Skin epidermis (tissue), 12 donors: Measurements from ENCODE around the gene ADGRV1.

Source experiments
- H3K27ac ChIP-seq, 21 experiments: fragments of 200-600 bp; sonication (generic) in 11 of 21; one replicate each; pipeline ENCODE4 v1.5.0; 2020; ENCODE audit warnings: mild to moderate bottlenecking in 3 of 21, inconsistent platforms in 2 of 21, moderate library complexity in 2 of 21
- H3K4me3 ChIP-seq, 7 experiments: fragments of 200-600 bp; sonication (generic) in 2 of 7; one replicate each; pipeline ENCODE4 v1.5.0; 2020; ENCODE audit warnings: inconsistent platforms in 2 of 7, mild to moderate bottlenecking in 2 of 7, moderate library complexity in 1 of 7

The ADGRV1 gene

GRCh38 chr5:91126888-91127287 is 568.3 kb downstream of the ADGRV1 start:
- no peak overlapping the region for H3K4me3 ChIP-seq
- H3K27ac ChIP-seq, result peak overlapping the region in 15 of 21 experiments; percentile 3 to 69 (median 38)

GRCh38 chr5:91127456-91128081 is 569.0 kb downstream of the ADGRV1 start:
- Histone ChIP-seq H3K27ac (peak overlapping the region in 13 of 21 experiments; percentile 11 to 69 (median 47)), H3K4me3 (no peak overlapping the region)

GRCh38 chr5:91128604-91129003 is 570.0 kb downstream of the ADGRV1 start:
- H3K4me3 ChIP-seq, result no peak overlapping the region
- H3K27ac ChIP-seq, result peak overlapping the region in 6 of 21 experiments; percentile 0 to 56 (median 22)

- Histone ChIP-seq H3K27ac (peak overlapping the region in 1 of 21 experiments; percentile 9), H3K4me3 (no peak overlapping the region)
Measured at GRCh38 chr5:91129748-91130147, 571.2 kb downstream of the ADGRV1 start.

GRCh38 chr5:91130759-91131158 is 572.2 kb downstream of the ADGRV1 start:
- Histone ChIP-seq H3K27ac (no peak overlapping the region), H3K4me3 (no peak overlapping the region)

GRCh38 chr5:91132550-91132949 is 574.0 kb downstream of the ADGRV1 start:
- no peak overlapping the region for H3K4me3 ChIP-seq

GRCh38 chr5:91133183-91133582 is 574.6 kb downstream of the ADGRV1 start:
- H3K27ac ChIP-seq, result no peak overlapping the region

More at GRCh38 chr5:91132550-91132949, 574.0 kb downstream of the ADGRV1 start:
- H3K27ac ChIP-seq, result no peak overlapping the region

GRCh38 chr5:91135475-91136248 is 577.1 kb downstream of the ADGRV1 start:
- no peak overlapping the region for H3K4me3 ChIP-seq
- no peak overlapping the region for H3K27ac ChIP-seq

More at GRCh38 chr5:91133183-91133582, 574.6 kb downstream of the ADGRV1 start:
- H3K4me3 ChIP-seq, result no peak overlapping the region

- Histone ChIP-seq H3K4me3 (no peak overlapping the region), H3K27ac (no peak overlapping the region)
Measured at GRCh38 chr5:91136271-91136670, 577.7 kb downstream of the ADGRV1 start.

GRCh38 chr5:91137647-91138046 is 579.0 kb downstream of the ADGRV1 start:
- H3K27ac ChIP-seq, result no peak overlapping the region
- no peak overlapping the region for H3K4me3 ChIP-seq

GRCh38 chr5:91139572-91140200 is 581.1 kb downstream of the ADGRV1 start:
- peak overlapping the region in 8 of 21 experiments; percentile 3 to 59 (median 32) for H3K27ac ChIP-seq

GRCh38 chr5:91140657-91141056 is 582.1 kb downstream of the ADGRV1 start:
- peak overlapping the region in 2 of 21 experiments; percentile 41 to 42 for H3K27ac ChIP-seq
- no peak overlapping the region for H3K4me3 ChIP-seq

More at GRCh38 chr5:91139572-91140200, 581.1 kb downstream of the ADGRV1 start:
- H3K4me3 ChIP-seq, result no peak overlapping the region

- Histone ChIP-seq H3K27ac (no peak overlapping the region), H3K4me3 (no peak overlapping the region)
Measured at GRCh38 chr5:91141642-91142041, 583.0 kb downstream of the ADGRV1 start.

GRCh38 chr5:91142386-91142785 is 583.8 kb downstream of the ADGRV1 start:
- Histone ChIP-seq H3K27ac (peak overlapping the region in 1 of 21 experiments; percentile 38), H3K4me3 (no peak overlapping the region)

- H3K27ac ChIP-seq, result peak overlapping the region in 1 of 21 experiments; percentile 38
Measured at GRCh38 chr5:91142819-91143218, 584.2 kb downstream of the ADGRV1 start.

GRCh38 chr5:91143840-91144239 is 585.2 kb downstream of the ADGRV1 start:
- Histone ChIP-seq H3K4me3 (no peak overlapping the region), H3K27ac (peak overlapping the region in 2 of 21 experiments; percentile 5 to 67)

More at GRCh38 chr5:91142819-91143218, 584.2 kb downstream of the ADGRV1 start:
- no peak overlapping the region for H3K4me3 ChIP-seq

- Histone ChIP-seq H3K27ac (peak overlapping the region in 12 of 21 experiments; percentile 3 to 67 (median 22)), H3K4me3 (no peak overlapping the region)
Measured at GRCh38 chr5:91144491-91145332, 586.1 kb downstream of the ADGRV1 start.

GRCh38 chr5:91145333-91145620 is 586.7 kb downstream of the ADGRV1 start:
- H3K4me3 ChIP-seq, result no peak overlapping the region
- H3K27ac ChIP-seq, result peak overlapping the region in 12 of 21 experiments; percentile 3 to 67 (median 26)

- H3K27ac ChIP-seq, result peak overlapping the region in 10 of 21 experiments; percentile 2 to 59 (median 20)
- H3K4me3 ChIP-seq, result no peak overlapping the region
Measured at GRCh38 chr5:91146230-91146629, 587.6 kb downstream of the ADGRV1 start.
